CD4-positive, alpha-beta T cell treated with Interleukin-4 for 4 hours (primary cell): ENCODE data around the gene SEC14L5.

Experiments used
- DNase-seq: peaks from one replicate; pipeline ENCODE4 v3.0.0-alpha.2; 2020

SEC14L5 gene

DNA sequence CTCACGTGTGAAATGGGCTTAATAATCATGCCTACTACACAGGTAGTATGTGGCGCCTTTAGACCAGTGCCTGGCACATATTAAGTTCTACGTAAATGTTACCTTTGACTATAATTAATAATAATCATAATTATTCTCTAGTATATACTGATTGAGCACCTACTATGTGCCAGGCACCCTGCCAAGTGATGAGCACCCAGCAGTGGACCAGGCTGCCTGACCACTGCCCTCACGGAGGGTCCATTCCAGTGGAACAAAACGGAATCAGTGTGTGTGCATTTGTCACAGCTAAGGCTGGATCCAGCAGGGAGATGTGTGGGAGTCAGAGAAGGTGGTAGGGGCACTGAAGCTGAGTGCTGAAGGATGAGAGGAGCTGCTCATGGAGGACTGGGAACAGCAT lies 30.5 kb downstream of the SEC14L5 start:
- DNase-seq = no peak

DNA sequence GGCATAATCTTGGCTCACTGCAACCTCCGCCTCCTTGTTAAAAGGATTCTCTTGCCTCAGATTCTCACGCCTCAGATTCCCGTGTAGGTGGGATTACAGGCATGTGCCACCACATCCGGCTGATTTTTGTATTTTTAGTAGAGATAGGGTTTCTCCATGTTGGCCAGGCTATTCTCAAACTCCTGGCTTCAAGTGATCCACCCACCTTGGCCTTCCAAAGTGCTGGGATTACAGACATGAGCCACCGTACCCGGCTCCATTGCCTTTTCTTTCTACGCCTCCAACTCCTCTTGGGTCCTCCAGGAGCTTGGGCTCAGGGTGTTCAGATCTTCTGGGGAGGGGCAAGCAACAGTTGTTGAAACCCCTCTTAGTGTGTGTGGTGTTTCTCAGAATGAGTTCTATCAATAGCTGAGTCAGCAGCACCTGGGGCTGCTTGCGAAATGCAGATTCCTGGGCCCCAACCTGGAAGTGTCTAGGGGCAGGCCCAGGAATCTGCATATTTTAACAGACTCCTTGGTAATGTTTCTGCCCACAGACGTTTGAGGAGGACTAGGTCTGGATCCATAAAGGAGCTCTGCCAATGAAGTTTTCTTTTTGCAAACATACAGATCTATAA lies 31.4 kb downstream of the SEC14L5 start:
- no peak for DNase-seq

GRCh38 chr16:4990415-4990814 lies 32.3 kb downstream of the SEC14L5 start:
- no peak for DNase-seq

- no peak for DNase-seq
These were observed 33.6 kb downstream of the SEC14L5 start for GRCh38 chr16:4991754-4992153.

DNA sequence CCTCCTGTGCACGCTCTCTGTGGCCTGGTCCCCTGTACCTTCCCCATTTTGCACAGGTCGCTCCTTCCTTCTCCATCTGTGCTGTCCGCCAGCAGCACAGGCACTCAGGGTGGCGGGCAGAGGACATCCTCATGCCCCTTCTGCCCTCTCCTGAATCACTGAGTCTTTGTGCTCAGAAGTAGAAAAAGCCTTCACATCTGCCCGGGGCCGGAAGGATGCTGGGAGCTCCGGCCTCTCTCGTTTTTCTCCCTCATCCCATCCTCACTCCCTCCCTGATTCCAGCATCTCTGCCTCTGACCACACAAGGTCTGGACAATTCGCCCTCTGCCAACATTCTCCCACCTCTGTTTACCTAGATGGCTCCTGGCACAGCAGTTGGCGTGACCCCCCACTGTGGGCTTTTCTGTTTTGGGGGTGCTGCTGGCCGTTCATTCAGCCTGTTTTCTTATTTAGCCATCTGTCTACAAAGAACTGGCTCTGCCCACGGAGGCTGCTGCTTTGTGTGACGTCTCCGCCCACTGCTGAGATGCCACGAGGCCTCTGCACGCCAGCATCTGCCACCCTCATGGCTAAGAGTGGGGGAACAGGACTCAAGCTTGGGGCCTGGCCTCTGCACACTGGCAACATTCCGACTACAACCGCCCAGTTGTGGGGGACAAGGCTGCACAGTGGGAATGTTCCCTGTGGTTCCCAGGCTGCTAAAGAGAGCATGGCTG lies 36.7 kb downstream of the SEC14L5 start:
- DNase-seq = no peak

DNA sequence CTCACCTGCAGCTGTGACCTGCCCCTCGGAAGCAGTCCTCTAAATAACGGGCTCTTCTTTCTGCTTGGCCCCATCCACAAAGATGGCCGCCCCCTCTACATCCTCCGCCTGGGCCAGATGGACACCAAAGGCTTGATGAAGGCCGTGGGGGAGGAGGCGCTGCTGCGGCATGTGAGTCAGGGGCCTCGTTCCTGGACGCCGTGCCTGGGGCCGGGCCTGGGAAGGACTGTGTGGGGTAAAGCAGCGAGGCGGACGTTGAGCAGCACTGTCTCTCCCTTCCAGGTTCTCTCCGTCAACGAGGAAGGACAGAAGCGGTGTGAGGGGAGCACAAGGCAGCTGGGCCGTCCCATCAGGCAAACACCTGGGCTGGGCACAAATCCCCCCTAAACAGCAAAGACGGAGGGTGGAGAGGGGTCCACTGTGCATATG lies 42.5 kb downstream of the SEC14L5 start:
- no peak for DNase-seq

DNA sequence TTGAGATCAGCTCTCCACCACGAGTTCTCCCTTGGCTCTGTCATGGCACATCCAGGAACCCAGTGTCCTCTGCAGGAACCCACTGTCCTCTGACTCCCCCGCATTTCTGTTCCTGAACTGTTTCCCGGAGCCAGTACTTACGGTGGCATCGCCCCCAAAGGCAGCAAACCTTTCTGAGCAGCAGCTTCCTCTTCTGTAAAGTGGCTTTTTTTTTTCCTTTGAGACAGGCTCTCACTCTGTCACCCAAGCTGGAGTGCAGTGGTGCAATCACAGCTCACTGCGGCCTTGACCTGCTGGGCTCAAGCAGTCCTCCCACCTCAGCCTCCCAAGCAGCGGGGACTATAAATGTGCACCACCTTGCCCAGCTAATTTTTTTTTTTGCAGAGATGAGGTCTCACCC lies 43.4 kb downstream of the SEC14L5 start:
- DNase-seq = no peak

DNA sequence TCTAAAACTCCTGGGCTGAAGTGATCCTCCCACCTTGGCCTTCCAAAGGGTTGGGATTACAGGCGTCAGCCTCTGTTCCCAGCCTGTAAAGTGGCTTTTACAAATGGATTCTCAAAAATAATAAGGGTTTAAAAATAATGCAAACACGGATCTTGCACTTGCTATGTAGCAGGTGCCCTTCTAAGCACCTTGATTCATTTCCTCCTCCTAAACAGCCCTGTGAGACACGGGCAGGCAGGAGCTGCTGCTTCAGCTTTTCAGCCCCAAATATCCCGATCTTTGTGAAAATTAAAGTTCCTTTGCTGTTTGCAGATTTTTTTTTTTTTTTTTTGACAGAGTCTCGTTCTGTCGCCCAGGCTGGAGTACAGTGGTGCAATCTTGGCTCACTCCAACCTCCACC lies 43.9 kb downstream of the SEC14L5 start:
- DNase-seq = no peak

DNA sequence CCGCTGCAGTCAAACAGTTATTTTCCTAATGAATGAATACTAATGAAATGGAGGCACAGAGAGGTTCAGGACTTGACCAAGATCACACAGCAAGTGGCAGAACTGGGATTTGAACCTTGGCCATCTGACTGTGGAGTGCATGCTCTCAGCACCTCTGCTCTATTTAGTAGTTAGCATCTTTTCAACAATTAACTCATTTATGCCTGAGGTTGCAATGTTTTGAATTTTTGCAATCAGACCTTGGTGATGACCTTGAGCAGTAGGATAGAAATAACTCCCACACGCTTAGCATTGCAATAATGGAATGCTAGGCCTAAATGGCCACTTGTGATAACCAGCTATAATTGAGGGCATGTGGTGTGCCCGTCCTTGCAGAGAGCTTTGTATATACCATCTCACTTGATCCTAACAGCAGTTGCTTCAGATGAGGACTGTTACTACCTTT lies 44.6 kb downstream of the SEC14L5 start:
- no peak for DNase-seq

DNA sequence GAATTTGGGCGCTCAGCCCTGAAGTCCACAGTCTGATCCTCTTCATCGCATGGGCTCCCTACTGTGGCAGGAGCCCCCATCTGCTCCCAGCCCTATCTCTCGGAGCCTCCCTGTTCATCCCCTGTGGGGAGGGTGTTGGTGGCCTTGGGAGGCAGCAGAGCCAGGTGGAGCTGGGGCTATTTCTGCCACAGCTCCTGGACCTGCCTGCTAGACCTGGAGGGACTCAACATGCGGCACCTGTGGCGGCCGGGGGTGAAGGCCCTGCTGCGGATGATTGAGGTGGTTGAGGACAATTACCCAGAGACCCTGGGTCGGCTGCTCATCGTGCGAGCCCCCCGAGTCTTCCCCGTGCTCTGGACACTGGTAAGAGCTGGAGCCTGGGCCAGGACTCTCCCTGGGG lies 45.1 kb downstream of the SEC14L5 start:
- DNase-seq = no peak

DNA sequence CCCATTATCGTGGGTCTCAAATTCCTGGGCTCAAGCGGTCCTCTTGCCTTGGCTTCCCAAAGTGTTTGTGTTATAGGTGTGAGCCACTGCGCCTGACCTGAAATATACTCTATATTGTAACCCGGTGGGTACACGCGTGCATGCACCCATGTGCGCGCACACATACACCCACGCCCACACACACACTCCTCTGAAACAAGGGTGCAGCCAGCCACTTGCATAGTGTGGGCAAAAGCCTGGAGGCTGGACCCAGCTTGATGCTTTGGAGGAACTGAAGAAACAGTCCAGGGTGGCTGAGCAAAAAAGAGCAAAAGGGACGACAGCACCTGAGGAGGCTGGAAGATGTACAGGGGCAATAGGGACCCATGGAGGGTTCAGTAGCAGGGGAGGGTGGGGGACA lies 45.7 kb downstream of the SEC14L5 start:
- no peak for DNase-seq

DNA sequence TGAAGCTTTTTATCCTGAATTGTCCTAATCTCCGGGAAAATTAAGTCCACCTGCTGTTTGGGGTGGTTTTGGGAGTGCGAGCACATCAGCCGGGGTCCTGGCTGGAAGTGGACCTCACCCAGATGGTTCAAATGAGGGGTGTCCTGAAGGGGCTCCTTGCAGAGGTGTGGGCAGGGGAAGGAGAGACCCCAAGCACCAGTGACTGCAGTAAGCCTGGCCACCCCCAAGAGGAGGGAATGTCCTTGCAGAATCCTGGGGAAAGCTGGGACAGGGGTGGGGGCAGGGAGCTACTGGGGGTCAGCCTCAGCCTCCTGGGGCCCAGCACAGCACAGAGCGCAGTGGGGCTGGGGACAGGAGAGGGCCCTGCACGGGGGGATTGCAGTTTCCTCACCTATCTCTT lies 46.2 kb downstream of the SEC14L5 start:
- no peak for DNase-seq

DNA sequence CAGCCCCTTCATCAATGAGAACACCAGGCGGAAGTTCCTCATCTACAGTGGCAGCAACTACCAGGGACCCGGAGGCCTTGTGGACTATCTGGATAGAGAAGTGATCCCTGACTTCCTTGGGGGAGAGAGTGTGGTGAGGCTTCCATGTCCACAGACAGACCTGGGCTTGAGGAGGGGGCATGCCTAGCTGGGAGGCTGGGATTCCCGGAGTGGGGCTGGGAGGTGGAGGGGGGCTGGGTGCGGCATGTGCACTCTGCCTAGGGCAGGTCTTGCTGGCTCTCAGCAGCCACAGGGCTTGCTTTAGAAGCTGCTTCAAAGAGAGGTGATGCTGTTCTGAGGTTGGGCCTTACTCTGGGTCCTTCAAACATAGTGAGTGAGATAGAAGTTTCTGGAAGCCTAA lies 47.8 kb downstream of the SEC14L5 start:
- DNase-seq = no peak

DNA sequence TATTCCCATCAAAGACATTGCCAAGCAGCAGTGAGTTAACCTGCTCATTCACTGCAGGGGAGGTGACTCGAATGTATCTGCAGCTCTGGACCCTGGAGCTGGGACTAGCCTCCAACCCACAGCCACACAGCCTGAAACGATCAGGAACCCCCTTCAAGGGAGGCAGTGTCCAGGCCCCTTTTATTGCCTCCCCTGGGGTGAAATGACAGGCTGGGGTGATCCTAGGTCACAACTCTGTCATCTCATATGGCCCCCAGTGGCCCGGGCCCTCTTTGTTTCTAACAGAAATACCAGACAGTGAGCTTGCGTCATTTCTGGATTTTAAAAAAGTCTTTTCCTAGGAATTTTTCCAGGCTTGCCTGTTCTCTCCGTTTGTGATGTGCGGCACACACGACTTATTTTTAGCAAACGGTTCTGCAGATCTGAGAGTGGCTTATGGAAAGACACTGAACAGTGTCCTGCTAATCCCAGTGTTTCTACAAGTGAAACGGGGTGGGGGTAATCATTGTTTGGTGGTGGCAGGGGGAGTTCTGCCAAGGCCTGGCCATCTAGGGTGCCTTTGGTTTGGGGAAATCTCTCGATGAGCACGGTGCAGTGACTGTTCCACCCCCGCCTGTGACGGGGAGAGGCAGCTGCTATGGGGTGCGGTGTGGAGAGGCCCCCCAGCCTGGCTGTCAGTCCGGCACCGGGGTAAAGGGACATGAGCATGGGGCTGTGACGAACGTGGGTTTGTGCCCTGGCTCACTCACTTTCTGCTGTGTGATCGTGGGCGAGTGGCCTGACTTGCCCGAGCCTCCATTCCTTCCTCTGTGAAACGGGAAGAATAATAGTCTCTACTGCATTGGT lies 48.4 kb downstream of the SEC14L5 start:
- no peak for DNase-seq

- DNase-seq = no peak
These were observed 49.1 kb downstream of the SEC14L5 start for GRCh38 chr16:5007256-5007655.

DNA sequence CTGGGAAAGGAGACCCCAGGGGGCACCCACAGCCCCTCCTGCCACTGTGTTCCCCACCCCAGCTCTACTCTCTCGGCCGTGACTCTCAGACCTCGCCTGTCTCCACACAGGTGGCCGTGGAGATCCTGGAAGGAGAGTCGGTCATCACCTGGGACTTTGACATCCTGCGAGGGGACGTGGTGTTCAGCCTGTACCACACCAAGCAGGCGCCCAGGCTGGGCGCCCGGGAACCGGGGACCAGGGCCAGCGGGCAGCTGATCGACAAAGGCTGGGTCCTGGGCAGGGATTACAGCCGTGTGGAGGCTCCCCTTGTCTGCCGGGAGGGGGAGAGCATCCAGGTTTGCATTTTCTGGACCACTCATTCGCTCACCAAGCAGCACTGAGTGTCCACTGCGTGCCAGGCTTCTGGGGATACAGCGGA lies 50.2 kb downstream of the SEC14L5 start:
- no peak for DNase-seq

- DNase-seq = no peak
These were observed 52.6 kb downstream of the SEC14L5 start for GRCh38 chr16:5010576-5011329.

DNA sequence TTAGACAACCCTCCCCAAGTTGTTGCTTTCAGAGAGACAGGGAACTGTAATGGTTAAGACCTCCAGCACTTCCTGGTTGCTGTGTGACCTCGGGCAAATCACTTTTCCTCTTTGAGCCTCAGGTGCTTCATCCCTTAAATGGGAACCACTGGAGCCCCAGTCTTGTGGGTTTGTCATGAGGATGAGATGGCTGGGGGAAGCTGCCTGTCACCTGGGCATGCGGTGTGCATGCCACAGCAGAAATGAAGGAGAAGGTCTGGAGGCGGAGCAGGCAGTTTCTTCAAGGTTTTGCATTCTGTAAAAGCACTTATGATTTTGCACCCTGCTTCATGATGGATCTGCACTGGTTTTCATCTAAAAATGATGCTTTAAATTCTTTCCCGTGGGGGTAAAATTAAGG lies 53.5 kb downstream of the SEC14L5 start:
- no peak for DNase-seq

- DNase-seq = no peak
These were observed 54.8 kb downstream of the SEC14L5 start for GRCh38 chr16:5012887-5013286.

DNA sequence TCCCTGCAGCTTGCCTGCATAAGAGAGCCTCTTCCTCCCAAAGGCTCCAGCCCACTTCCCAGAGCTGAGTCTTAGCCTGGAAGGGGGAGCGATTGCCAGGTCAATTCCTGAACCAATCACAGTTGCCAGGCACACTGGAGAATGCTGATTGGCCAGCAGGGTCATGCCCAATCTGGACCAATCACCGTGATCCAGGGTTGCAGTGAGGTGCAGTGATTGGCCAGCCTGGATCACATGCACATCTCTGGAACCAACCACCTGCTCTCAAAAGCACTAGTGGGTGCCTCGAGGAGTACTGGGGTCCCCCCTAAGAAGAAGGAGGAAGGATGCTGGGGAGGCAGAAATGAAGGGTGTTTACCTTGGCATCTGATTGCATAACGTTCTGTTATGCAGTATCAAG lies 57.2 kb downstream of the SEC14L5 start:
- no peak for DNase-seq

DNA sequence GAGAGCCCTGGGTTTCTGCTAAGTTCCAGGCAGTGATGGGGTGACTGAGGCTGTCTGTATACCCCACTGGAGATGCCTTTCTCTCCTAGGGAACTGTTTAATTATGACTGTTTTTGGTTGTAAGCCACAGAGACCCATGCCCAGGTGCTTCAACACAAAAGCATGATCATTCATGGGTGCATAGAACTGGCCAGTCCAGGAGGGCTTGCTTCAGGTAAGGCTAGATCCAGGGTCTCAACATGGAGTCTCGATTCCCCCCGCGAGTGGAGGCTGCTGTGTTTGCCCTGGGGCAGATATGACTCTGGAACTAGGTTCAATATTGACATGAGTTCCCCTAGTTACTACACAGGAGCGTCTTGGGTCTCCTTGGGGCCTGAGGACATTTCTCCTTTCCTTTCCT lies 57.8 kb downstream of the SEC14L5 start:
- no peak for DNase-seq

GRCh38 chr16:5016967-5017677 lies 59.0 kb downstream of the SEC14L5 start:
- DNase-seq = no peak

- DNase-seq = no peak
These were observed 59.5 kb downstream of the SEC14L5 start for GRCh38 chr16:5017678-5017969.
